NCI-H510A (cell line): ENCODE results near the gene LRRC4.

Experiments
- DNase-seq: peaks from one replicate; lab custom pipeline; 2025; lab: John Stamatoyannopoulos, UW

Gene LRRC4

GRCh38 chr7:128006550-128007302 is 24.5 kb downstream of the LRRC4 start:
- no peak for DNase-seq

- no peak for DNase-seq
Measured at GRCh38 chr7:128005759-128006159, 25.5 kb downstream of the LRRC4 start.

DNA sequence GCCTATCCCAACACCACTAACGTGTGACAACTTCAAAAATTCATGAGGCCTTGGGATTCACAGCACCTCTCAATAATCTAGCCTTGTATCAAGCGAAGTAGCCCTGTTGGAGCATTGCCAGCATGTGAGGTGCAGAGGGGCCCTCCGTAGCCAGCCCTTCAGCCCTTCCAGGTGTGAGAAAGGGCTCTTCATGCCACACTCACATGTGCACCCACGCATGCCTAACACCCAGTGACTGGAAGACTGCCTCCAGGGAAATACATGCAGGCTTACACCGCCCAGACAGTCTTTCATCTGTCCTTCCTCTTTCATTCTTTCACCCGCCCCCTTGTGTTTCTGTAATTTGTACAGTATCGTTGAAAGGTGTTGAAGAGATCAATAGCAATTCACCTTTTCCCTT is 26.1 kb downstream of the LRRC4 start:
- peak; percentile 50 for DNase-seq

- DNase-seq, result no peak
Measured at GRCh38 chr7:128004623-128005022, 26.6 kb downstream of the LRRC4 start.

GRCh38 chr7:128003787-128004186 is 27.4 kb downstream of the LRRC4 start:
- no peak for DNase-seq

DNA sequence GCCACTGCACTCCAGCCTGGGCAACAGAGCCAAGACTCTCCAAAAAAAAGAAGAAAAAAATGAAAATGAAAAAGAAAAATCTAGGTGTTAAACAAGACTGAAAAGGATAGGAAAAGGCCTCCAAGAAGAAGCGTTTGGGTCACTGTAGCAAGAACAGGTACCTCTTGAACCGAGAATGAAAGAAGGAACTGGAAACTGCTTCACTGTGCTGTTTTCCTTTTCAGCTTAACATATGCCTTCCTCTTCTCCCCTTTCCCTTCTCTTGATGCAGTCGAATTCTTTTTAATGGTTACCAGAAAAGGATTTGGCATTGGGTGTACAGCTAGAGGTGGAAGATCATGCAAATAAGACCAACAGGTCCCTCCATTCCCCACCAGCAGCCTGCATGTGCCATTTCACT is 28.1 kb downstream of the LRRC4 start:
- no peak for DNase-seq

- no peak for DNase-seq
Measured at GRCh38 chr7:128000854-128001265, 30.4 kb downstream of the LRRC4 start.

GRCh38 chr7:128000048-128000447 is 31.2 kb downstream of the LRRC4 start:
- DNase-seq, result no peak

GRCh38 chr7:127998671-127999070 is 32.6 kb downstream of the LRRC4 start:
- no peak for DNase-seq

- DNase-seq, result no peak
Measured at GRCh38 chr7:127997226-127997922, 33.9 kb downstream of the LRRC4 start.

GRCh38 chr7:127996253-127997071 is 34.8 kb downstream of the LRRC4 start:
- DNase-seq, result no peak

DNA sequence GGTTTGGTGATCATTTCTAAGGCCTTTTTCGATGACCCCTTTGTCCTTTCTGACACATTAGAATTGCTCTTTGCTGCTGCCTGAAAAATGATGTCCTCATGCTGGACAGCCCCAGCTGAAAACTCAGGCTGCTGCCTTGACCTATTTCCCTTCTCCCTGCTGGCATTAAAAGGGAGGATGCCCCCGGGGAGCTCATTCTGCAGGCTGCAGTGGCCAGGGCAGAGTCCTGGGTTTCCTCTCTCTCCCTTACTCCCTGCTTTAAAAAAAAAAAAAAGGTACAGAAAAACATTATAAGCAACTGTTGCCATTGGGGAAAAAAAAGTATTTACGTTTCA is 35.4 kb downstream of the LRRC4 start:
- DNase-seq, result no peak

GRCh38 chr7:127995156-127995880 is 35.9 kb downstream of the LRRC4 start:
- DNase-seq, result no peak

DNA sequence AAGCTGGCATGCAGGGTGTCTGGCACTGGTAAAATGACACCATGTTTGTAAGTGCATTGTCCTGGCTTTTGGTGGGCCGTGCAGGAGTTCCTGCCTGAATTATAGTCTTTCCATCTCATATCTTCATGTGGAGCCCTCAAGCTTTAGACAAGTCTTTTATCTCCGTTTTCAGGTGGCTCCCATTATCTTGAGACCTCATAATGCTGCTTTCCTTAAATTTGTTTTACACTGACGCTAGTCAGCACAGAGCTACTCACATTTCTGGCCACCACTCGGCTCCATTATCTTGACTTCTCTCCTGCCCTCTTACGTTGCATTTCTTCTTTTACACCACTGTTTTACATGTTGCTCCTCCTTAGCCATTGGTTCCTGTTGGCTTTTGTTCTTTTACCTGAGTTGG is 37.2 kb downstream of the LRRC4 start:
- DNase-seq, result no peak

DNA sequence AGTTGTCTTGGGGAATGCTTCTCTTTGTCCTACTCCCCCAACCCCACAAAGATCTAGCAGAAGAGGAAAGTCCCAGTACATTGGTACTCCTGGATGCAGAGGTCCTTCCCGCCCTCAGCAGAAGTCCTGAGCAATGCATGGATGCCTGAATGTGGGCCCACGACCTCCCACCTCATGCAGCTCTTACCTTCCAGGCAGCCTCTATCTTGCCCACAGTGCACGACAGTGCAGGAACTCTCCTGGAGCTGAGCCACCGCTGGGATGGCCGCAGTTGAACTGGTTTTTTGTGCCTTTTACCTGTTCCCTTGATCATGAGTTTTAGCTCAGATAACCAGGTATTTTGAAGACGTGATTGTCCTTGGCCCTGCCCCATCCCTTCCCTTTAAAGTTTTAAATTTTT is 37.9 kb downstream of the LRRC4 start:
- no peak for DNase-seq

DNA sequence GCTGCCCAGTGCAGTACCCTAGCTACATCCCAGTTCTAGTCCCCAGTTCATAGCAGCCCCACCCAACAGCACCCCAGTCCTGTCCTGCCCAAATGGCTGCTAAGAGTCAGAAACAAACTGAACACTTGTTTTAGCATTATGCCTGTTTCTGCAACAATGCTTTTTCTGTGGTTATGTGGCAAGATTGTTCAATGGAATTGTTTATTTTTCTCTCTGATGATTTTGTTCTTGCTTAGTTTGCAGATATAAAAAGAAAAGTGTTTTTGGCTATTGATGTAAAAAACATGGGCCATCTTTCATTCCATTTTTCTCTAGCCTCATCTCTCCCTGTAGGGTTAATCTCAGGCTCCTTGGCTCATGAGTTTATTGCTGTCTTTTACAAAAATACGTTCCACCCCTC is 42.5 kb downstream of the LRRC4 start:
- DNase-seq, result no peak

DNA sequence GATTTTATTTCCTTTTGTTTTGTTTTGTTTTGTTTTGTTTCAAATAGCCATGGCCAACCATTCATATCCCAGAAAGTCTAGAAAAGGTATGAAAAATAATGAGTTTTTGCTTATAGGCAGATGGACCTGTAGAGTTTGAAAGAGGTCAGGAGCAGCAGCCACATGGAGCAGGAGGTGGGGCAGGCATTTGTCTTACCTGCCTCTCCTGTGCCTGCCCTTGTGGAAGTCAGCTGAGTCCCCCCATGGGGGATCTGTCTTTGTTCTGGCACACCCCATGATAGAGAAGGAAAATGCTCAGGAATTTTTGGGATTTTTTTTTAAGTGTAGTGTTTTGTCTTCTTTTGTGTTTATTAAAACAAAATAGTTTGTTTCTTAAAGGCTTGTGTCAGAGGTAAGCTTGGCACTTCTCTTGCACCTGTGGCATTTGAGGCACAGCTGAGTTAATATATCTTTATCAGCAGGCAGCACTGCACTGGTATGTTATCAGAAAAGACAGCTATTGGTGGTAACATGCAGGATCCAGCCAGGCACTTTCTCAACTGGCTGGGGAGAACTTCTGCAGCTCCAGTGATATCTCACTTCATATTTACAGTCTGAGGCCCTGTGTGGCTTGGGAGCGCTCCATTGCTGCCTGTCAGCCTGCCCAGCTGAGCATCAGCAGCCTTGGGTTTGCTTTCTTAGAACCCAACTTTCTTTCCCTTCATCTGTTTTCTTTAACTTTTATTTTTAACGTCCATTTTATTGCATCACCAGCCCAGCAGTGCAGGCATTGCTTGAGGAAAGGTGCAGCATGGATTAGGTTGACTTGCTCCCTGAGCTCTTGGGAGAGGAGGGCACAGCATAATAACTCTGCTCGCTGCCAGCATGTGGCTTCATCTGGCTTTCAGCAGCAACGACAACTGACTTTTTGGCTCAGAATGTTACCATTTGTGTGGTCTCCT is 44.4 kb downstream of the LRRC4 start:
- no peak for DNase-seq

GRCh38 chr7:127983804-127984332 is 47.4 kb downstream of the LRRC4 start:
- DNase-seq, result no peak

- DNase-seq, result no peak
Measured at GRCh38 chr7:127981965-127982364, 49.3 kb downstream of the LRRC4 start.

DNA sequence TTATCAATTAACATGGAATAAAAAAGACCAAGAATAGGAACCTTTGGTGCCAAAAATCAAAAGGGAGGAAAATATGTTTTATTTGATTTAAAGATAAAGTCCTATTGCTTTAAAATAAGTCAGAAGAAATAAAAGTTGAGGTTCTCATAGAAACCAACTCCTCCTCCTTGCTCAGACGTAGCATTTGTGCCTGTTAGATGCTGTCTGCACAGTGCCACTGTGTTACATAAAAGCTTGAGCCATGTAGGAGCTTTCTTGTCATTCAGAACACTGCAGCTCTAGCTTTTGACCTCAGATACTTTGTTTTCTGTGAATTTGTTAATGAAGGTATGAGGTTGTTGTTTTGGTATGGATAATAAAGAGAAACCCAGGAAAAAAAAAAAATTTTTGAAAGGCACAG is 50.3 kb downstream of the LRRC4 start:
- no peak for DNase-seq

- DNase-seq, result no peak
Measured at GRCh38 chr7:127979728-127980126, 51.5 kb downstream of the LRRC4 start.
